Activated gamma-delta T cell treated with Interleukin-2 at 50 U/mL for 16 hours (primary cell): ENCODE results near the gene CCNA1.

Experiments used
- DNase-seq: peaks from one replicate; pipeline ENCODE4 v3.0.0-alpha.2; 2020

The CCNA1 gene

DNA sequence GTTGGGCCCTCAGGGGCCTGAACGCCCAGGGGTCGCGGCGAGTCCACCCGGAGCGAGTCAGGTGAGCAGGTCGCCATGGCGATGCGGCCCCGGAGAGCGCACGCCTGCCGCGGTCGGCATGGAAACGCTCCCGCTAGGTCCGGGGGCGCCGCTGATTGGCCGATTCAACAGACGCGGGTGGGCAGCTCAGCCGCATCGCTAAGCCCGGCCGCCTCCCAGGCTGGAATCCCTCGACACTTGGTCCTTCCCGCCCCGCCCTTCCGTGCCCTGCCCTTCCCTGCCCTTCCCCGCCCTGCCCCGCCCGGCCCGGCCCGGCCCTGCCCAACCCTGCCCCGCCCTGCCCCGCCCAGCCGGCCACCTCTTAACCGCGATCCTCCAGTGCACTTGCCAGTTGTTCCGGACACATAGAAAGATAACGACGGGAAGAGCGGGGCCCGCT is at the start of gene CCNA1:
TSS of gene CCNA1 (plus strand) at position 390 of the 439 bp plus-strand sequence. CDS start 562 bp downstream, outside the sequence.
- no peak for DNase-seq

DNA sequence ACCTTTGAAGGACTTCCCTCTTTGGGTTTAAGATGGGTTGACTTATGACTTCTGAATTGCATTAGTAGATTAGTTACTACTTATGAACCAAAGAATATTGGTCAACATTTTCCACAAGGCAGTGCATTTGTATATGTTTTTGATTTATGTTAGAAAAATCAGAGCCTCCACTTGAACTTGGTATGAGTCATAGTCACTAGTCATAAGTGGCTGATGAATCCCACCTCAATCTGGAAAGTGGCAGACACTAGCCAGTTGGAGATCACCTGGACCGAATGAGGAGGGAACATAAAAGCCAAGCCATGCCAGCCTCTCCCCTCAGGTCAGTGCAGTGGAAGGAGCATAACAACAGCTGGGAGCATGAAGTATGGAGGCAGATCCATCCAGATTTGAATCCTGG is 46.8 kb upstream of the CCNA1 start:
- DNase-seq = no peak

DNA sequence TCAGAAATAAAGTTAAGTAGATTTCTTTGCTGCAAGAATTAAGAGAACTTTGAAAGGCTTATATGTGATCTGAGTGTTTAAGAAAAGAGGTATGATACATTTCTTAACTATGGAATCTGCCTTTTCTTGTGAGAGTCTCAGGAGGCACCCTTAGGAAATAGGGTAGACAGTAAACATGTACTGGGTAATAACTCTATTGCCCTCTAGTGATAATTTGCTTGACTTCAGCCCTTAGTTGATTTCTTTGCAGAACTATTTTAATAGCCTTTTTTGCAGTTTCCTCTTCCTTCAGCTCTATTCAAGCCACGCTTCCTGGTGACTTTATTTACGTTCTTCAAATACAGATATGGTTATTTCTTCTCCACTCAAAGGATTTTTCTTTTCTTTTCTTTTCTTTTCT is 37.0 kb upstream of the CCNA1 start:
- no peak for DNase-seq

DNA sequence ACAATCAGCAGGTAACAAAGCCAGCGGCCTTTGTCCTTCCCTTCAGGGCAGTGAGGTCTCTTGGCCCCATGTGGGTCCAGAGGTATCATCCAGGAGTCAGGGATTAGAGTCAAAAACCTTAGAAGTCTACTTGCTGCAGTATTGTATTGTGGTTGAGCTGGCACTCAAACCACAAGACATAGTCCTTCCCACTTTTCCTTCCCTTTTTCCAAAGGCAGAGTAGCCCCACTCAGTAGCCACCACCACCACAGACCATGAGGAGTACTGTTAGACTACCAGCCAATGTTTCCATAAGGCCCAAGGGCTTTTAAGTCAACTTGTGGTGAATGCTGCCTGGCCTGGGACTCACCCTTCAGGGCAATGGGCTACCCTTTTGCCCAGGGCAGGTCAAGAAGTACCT is 27.1 kb upstream of the CCNA1 start:
- no peak for DNase-seq

DNA sequence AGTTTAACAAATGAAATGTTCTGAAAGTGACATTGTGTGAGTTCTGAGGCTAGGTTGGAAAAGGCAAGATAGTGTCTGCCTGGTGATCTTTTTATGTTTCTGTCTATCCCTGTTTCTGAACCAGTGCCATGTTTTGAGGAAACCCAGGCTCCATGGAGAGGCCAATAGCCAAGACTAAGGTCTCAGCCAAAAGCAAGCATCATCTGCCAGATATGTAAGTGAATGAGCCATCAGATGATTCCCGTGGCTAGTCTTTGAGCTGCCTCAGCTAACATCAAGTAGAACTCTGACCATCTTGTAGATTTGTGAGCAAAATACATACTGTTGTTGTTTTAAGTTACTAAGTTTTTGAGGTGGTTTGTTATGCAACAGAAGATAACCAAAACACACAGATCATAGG is 19.6 kb upstream of the CCNA1 start:
- no peak for DNase-seq

DNA sequence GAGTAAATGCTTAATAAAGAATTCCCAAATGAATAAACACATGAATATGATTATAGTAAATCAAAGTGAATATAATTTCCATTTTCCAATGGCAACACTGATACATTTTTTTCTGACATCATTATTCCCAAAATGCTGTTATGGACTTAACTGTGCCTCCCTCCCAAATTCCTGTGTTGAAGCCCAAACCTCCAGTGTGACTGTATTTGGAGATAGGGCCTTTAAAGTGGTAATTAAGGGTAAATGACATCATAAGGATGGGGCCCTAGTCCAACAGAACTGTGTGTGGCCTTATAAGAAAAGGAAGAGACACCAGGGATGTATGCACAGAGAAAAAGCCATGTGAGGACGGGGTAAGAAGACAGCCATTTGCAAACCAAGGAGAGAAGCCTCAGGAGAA is 19.1 kb upstream of the CCNA1 start:
- no peak for DNase-seq

DNA sequence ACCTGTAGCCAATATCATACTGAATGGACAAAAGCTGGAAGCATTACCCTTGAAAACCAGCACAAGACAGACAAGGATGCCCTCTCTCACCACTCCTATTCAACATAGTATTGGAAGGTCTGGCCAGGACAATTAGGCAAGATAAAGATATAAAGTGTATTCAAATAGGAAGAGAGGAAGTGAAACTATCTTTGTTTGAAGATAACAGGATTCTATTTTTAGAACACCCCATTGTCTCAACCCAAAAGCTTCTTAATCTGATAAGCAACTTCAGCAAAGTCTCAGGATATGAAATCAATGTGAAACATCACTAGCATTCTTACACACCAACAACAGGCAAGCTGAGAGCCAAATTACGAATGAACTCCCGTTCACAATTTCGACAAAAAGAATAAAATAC is 17.8 kb upstream of the CCNA1 start:
- DNase-seq = no peak

DNA sequence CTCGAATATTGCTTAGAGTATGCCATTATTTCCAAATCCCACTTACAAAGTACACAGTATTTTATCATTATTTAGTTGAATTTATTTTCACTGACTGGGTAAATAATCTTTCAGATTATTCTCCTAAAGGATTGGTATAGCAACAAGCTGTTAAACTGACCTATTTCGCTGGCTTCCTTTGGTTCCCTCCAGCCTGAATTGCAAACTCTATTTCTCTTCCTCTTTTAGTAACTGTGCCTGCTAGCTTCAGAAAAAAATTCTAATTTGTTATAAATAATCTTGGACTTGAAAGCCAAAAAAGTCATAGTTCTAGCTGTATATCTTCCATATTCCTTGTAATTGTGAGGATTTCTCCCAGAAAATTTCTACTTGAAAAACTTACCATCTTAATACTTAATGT is 15.0 kb upstream of the CCNA1 start:
- no peak for DNase-seq

DNA sequence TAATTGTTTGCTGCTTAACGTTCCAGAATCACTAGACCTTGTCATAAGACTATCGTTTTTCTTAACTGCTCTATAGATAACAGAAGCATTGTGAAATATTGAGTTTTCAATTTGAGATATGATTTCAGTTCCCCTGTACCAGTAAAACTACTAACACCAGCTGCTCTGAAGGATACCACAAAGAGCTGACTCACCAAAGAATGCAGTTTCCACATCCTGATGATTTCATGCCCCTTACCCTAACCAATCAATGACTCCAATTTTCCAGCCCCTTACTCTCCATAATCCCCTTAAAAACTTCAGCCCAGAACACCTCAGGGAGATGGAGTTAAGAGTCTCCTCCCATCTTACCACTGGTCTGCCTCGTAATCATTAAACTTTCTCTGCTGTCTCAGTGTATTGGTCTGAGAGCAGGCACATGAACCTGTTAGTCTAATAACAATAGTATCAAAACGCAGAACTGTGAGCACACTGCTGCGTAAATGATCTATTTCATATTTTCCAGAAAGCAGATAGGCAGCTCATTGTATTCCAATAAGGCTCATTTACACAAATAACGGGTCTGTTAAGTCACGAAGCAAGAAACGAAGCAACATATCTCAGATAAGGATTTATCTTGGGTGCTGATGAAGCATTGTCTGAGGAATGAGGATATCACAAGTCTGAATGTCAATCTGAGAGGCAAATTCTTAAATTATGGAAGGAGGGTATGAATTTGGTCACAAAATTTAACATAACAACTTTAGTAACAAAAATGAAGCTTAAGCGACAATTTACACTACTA is 14.1 kb upstream of the CCNA1 start:
- no peak for DNase-seq

DNA sequence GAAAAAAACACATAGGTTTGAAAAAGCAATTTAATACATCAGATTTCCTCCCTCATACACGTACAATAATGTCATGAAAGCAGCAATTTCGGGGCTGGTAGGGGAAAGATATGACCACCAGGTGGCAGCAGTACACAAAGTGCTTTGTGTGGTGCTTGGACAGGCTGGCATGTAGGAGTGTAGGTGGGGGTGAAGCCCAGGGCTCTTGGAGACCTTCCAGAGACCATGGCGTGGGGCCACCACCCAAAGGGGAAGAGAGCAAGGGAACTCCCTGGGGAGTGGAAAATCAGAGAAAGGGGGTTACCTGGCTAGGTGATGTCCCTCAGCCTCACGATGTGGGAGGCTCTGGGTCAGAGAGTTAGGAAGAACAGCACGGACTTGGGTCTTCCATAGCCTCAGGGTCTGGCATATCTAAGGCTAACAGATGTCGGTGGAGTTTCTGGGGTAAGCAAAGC is 11.8 kb upstream of the CCNA1 start:
- DNase-seq = peak; percentile 50

DNA sequence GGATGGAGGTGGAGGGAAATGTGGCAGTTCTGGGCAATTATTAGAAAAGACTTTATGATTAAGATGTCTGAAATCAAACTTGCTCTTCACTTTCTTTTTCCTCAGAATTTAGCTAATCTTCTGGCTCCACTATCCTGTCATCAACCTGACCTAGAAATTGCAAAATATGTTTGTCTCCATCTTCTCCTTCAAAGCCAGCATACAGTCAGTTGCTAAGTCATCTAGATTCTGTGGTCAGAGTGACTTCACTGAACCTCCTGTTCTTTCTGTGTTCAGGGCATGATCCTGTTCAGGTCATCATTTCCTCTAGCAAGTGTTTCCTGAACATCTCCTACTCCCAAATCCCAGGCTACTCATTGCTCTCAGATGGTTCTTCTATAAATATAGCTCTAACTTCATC is 10.8 kb upstream of the CCNA1 start:
- no peak for DNase-seq

DNA sequence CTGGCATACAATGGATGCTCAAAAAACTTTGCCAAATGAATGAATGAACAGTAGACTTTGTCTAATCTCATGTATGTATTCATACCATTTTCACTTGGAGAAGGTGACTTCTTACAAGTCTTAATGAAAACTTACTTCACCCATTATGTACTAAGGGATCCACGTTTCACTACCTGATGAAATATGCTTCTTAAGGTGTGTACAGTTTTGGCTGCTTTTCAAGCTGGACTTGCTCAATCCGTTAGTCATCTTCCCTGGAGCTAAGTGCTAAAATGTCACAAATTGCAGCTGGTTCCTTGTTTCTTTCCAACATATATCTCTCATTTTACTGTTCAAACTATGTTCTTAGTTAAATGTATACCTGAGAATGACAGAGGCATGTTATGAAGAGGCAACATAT is 4.2 kb upstream of the CCNA1 start:
- no peak for DNase-seq

DNA sequence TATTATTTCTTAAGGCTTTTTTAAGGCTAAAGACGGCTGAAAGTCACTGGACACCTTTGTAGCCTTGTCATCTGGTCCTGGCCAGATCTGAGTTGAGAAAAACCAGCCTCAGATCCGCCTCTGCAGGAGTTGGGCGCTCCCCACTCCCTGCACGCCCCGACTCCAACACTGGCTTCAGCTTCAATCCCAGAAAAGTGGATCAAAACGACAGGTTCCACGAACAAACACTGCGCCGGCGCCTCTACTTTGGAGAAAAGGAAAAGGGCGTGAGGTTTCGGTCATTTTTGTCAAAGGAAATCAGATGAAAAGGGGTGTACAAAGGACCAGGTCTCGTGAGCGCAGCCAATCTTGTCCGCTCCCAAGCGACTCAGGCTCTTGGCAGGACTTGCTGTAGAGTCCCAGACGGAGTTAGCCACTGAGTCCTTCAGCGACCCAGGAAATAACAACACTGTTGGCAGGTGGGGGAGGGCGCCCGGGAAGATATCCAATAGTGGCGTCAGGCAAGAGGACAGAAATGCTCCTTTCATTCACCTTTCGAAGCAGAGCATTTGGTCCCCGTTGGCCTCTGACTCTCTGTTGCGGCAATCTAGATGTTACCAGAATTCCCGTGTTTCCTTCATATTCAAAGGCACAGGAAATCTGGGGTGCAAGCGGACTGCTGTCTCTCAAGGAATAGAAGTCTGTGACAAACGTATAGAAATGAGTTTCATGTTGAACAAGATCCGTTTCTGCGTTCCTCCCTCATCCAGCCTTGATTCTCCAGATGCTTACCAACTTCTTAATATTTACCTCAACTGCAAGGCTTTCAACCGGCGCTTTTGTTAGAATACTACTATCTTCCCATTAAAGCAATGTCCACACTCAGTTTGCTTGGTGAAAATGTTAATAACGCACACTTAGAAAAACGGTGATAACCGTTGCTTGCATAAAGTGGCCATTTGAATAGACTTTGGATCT is 1.8 kb upstream of the CCNA1 start:
- DNase-seq = no peak

DNA sequence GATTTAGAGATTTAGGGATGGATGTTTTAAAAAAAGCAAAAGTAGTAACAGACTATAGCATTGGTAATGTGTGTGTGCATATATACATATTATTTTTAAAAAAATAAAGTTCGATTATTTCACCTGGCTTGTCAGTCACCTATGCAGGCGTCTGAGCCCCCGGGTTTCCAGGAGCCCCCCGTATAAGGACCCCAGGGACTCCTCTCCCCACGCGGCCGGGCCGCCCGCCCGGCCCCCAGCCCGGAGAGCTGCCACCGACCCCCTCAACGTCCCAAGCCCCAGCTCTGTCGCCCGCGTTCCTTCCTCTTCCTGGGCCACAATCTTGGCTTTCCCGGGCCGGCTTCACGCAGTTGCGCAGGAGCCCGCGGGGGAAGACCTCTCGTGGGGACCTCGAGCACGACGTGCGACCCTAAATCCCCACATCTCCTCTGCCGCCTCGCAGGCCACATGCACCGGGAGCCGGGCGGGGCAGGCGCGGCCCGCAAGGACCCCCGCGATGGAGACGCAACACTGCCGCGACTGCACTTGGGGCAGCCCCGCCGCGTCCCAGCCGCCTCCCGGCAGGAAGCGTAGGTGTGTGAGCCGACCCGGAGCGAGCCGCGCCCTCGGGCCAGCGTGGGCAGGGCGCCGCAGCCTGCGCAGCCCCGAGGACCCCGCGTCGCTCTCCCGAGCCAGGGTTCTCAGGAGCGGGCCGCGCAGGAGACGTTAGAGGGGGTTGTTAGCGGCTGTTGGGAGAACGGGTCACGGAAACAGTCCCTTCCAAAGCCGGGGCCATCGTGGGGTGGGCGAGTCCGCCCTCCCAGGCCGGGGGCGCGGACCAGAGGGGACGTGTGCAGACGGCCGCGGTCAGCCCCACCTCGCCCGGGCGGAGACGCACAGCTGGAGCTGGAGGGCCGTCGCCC is 840 bp upstream of the CCNA1 start:
- no peak for DNase-seq

DNA sequence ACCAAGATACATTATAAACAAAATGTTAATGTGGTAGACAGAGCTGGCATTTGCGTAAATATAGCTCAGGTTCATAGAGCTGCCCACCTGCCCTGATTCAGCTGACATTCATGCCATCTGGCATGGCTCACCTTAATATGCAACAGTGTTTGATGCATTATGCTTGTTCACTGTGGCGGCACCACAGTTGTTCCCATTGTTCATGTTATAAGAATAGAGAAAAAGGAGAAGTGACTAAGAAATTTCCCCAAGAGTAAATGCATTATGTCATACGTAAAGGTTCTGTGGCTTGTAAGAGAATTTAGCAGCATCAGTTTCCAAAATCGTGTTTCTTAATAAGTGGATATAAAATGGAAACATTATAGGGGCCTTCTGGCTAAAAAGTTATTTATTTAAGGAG is 4.5 kb downstream of the CCNA1 start:
- no peak for DNase-seq

DNA sequence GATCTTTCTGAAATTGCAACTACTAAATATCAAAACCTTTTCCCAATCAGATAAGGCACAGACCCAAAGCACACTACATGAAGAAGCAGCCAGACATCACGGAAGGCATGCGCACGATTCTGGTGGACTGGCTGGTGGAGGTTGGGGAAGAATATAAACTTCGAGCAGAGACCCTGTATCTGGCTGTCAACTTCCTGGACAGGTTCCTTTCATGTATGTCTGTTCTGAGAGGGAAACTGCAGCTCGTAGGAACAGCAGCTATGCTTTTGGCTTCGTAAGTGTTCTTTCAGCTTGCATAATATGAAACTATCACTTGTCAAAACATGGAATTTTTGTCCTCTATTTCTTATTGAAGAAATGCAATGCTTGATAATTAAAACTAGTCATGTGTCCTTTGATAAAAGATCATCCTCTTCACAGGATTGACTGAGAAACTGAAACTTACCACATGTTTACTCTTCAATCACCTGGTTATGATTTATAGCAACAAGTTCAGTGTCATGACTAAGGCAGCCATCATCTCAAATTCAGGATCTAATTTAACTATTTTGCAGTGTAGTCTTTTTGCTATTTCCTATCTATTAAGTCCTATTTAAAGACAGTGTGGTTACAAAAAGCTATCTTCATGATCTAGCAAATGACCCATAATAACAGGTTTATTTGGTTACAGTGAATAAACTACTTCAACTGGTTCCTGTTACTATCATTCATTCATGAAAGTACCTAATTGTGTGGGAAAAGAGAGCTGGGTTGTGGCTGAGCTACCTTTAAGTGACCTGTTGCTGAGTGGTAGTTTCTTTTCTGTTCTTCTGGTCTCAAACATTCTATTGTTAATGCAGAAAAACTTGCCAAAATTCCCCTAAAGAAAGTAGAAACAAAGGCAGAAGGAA is 6.5 kb downstream of the CCNA1 start:
- no peak for DNase-seq

DNA sequence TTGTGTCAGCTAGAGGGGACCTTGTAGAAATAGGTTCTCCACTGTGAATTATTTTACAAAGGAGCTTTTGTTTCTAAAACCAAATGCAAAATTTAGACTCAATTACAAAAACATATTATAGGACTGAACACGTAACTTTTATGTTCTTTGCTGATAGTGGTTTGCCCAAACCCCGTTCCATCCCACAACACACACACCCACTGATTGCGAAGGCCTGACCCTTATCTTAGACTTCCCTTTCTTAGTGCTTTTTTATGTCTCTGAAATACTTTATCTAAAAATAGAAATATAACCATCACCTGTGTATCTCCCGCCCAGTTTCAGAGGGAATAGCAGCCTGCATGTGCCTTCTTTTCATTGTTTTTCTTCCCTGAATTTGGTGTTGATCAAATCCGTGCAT is 13.0 kb downstream of the CCNA1 start:
- DNase-seq = no peak

DNA sequence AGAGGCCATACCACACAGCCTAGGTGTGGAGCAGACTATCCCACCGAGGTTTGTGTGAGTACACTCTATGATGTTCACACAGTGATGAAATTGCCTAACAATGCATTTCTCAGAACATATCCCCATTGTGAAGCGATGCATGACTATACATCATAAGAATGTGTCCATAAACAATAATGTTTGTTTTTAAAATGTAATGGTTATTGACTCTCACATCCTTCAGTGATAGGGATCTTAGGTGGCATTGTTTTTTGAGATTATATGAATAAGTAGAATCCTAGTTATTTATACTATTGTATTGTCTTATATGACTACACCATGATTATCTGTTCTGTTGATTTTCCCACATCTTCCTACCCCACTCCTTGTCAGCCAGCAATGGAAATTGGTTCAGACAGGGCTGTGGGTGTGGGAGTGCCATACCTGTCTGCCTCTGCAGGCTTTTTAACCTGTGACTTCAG is 13.6 kb downstream of the CCNA1 start:
- no peak for DNase-seq

DNA sequence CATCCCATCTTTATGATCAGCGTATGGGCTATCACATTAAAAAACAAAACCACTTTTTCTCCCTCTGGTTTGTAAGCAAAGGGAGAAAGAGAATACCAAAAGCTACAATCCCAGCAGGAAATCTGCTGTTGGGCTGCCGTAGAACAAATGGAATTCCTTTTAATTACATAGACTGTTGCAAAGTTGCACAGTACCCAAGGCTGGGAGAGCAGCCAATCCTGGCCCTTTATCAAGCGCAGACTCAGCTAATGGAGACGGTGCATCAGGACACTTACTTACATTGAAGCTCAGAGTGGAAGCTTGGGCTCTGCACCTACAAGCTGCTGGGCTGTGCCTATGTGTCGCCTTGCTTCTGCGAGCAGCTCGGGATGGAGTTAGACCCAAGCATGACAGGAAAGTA is 15.2 kb downstream of the CCNA1 start:
- DNase-seq = no peak

DNA sequence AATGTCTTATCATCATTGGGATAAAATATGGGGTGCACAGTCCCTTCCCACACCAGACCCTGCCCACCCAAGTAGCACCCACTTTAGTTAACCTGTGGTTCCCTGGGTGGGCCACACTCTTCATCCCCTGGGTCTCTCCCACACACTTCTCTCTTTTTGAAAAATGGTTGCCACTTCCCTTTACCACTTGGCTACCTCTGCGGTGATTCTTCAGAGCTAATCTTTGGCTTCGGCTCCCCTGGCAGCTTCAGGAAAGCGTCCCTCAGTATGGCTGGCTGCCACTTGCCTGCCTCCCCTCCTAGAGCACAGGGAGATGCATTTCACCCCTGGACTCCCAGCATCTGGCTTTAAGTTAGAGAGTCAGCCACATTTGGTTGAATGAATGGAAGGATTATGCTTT is 18.2 kb downstream of the CCNA1 start:
- no peak for DNase-seq

DNA sequence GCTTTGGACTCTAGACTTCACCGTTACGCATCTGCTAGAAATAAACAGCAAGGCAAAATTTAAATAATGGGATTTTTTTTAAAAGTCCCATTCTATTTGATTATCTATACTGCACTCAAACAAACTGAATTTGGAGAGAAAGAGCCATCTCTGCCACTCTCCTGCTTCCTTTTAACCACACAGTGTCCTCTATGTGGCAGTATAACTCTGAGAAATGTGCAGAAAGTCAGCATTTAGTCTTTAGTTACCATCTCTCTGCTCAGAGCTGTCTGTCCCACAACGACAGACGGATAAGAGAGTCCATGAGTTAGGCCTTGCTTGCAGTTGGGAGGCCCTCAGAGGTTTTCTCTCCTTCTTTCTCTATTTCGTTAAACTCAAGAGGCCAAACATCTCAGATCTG is 21.2 kb downstream of the CCNA1 start:
- DNase-seq = no peak

DNA sequence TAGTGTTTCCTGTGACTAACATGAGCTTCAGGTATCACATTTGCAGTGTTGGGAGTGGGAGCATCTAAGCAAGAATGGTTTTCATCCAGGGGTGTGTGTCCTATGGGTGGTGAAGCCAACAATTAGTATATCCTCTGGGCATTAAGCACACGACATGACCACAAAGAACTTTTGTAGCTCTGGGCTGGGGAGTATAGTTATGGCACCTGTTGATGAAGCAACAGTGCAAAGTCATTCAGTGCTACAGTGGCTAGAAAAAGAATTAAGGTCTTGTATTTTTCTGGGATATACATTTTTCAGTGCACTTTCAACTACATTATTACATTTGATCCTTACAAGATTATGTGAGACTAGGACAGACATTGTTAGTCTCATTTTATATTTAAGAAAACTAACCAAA is 21.8 kb downstream of the CCNA1 start:
- DNase-seq = no peak
